Measurements from ENCODE around the gene ARMC2.
"Not testable (repeated sequence)": the region's sequence is repeated elsewhere in the genome, so short reads cannot be mapped to it uniquely, and the experiment has no call there.

The ARMC2 gene

DNA sequence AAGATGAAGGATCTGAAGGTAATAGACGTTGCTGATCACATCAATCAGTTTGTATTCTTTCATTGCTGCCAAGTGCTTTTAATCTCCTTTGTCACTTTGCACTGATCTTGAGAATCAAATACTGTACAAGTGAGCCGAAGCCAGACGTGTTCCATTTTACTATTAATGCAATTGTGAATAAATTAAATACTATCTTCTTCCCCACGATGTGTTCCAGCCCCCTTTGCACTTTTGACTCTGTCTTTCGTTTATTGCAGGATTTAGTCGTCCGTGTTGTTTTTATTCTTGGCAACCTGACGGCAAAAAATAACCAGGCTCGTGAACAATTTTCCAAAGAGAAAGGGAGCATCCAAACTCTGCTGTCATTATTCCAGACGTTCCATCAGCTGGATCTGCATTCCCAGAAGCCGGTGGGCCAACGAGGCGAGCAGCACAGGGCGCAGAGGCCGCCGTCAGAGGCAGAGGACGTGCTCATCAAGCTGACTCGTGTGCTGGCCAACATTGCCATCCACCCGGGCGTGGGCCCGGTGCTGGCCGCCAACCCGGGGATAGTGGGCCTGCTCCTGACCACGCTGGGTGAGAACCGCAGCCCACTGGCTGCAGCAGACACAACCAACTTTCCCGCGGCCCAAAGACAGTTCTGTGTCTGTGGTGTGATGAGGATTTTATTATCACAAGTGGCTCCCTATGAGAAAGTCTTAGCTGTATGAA is 104.7 kb downstream of the ARMC2 start:
- no peak for DNase-seq (ENCODE audit: low read depth)

DNA sequence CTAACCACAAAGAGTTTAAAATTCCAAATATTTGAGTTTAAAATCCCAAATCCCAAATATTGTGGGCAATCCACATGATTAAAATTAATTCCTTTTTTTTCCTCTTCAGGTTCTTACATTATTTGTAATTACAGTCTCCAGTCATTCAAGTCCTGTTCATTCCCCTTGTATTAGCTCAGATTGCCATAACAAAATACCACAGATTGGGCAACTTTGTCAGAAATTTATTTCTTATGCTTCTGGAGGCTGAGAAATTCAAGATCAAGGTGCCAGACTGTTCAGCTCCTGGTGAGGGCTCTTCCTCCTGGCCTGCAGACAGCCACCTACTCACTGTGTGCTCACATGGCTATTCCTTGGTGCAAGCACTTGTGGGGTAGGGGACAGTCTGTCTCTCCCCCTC is 105.5 kb downstream of the ARMC2 start:
- no peak for DNase-seq (ENCODE audit: low read depth)

DNA sequence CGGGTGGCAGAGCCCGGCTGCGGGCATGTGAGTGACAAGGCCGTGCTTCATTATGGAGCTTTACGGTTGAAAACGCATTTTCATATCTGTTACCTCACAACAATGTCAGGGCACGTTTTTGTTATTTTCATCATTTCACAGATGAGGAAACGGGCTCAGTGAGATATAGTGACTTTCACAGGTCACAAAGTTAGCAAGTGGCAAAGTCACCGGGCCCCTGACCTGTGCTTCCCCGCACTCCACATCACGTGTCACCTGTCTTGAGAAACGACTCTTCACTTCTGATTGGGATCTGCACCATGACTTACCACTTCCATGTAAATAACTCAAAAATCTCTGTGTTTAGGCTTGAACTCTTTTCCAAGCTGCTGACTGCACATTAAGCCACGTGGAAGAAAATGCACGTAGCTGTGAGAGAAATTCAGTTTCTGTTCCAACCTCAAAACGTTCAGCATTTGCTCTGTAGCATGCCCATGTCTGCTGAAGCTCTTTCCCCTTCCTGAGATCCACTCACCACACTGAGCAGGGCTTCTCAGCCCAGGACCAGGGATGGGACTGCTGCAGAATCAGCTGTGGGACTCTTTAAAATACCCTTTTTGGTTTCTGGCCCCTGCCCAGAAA is 107.2 kb downstream of the ARMC2 start:
- no peak for DNase-seq (ENCODE audit: low read depth)

DNA sequence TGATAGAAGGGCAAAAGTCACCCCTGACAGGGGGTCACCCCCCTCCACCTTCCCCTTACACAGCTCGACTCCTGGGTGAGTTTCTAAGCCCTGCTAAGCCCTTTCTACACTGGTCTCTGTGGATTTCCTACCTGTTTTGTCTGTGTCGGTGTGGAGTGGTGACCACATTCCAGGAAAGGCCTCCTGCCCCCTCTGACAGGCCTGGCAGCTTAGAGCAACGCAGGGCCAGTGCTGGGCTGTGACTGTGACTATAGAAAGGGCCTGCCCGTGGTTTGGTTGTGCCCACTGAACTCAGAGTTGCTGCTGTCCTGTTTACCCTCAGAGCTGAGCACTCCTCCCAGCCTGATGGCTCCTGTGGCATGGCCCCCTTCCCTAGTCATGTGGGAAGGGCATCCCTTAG is 109.0 kb downstream of the ARMC2 start:
- DNase-seq (ENCODE audit: low read depth): no peak

DNA sequence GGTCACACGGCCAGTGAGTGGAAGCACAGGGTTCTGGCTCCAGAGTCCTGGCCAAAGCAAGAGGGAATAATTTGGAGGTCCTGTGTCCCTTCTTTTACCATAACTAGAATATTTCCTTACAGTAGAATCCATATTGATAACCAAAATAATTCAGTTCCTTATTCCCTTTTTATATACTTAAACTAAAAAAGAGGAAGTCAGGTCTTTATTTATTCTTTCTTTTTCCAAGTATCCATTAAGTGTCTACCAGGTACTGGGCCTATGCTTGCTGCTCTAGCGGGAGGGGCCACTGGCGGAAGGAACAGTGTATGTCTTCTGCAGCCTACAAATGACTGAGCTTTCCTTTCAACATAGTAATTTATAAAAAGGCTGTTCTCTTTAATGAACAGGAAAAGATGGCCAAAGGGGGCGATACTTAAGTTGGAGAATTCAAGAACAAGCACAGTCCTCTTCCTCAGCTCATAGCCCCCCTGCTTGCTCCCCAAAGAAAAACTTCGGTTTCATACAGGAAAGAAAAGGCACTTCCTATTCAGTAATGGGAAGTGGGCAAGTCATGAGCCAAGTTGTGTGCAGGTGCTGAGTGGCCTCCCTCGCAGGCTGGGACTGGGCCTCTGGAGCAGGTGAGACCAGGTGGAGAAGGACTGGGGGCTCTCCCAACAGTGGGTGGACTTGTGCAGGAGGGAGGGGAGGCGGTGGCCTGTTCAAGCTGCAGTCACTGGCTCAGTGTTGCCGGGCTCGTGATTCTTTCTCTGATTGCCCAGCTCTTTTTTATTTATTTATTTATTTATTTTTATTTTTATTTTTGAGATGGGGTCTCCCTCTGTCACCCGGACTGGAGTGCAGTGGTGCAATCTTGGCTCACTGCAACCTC is 110.9 kb downstream of the ARMC2 start:
- no peak for DNase-seq (ENCODE audit: low read depth)

DNA sequence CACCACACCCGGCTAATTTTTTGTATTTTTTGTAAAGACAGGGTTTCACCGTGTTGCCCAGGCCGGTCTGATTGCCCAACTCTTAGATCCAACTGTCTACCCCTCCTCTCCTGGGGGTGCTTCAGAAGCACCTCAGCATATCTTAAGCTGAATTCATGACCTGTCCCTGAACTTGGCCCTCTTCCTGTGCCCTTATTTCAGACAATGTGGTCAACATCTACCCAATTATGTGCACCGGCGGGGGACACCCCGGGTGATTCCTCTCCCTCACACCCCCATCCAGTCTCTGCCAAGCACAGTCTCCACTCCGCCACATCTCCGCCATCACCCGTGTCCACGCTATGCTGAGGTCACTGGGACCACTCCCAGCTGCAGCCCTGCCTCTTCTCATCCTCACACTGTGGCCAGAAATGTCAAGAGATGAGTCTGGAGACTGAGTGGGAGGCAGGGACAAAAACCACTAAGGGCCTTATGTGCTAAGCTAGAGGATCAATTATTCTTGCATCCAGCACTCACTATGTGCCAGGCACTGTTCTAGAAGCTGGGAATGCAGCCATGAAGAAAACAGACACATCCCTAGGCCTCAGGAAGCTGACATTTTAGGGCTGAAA is 111.9 kb downstream of the ARMC2 start:
- DNase-seq (ENCODE audit: low read depth): no peak

DNA sequence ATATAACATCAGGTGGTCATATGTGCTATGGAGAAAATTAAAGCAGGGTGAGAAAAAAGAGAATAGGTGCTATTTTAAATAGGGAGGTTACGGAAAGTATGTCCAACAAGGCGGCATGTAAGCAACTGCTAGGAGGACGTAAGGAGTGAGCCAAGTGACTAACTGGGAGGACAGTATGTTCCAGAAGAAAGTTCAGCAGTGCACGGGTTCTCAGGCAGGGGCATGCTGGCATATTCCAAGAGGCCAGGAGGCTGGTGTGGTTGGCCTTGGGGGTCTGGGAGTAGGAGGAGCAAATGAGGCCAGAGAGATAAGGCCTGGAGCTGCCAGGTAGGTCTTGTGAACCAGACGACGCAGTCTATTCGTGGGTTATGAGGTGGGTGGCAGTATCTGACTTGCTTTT is 112.4 kb downstream of the ARMC2 start:
- DNase-seq (ENCODE audit: low read depth): no peak

DNA sequence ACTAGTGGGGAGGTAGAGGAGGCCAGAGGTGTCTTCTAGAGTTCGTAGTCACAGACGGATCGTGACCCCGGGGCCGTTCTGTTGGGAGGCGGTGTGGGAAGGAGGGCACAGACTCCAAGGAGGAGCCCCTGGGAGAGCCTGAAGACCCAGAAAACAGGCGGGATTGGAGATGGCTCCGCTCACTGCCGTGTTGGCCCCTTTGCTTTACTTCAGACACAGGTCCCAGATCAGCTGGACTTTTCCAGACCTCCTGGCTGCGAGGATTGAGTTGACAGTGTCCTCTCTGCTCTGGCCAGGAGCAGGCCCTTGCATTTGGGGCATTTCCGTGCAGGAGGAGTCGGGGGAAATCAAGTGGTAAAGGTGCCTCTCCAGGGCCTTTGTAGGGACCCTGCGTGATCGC is 112.9 kb downstream of the ARMC2 start:
- DNase-seq (ENCODE audit: low read depth): no peak

DNA sequence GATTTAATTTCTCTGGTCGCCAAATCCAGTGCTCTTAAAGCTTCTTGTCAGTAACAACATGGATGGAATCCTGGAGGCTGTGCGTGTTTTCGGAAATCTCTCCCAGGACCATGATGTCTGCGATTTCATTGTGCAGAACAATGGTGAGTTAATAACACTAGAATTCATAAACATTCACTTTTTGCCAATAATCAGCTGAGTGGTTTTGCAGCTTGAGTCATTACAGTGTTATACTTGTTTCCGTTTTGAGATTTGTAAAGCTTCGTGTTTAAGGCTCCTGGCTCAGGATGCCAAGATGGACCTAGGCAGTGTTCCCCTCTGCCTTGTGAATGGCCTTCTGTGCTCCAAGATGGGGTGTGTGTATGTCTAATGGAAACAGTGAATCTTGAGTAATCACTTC is 113.8 kb downstream of the ARMC2 start:
- no peak for DNase-seq (ENCODE audit: low read depth)

DNA sequence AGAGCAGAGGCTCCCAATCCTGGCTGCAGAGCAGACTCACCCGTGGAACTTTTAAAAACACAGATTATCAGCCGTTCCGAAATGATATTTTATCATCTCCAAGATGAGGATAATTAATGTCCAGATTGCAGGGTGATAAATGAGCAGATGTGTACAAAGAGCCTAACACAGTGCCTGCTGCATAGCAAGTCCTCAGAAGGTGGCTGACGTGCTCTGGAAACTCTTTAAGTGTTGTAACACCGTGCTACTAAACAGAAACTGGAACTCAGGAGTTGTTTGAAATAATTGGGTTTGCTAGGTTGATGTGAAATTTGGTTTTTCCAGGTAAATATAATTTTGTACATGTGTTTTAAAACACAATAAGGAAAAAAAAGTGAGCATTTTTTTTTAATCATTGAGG is 118.0 kb downstream of the ARMC2 start:
- DNase-seq (ENCODE audit: low read depth): no peak

DNA sequence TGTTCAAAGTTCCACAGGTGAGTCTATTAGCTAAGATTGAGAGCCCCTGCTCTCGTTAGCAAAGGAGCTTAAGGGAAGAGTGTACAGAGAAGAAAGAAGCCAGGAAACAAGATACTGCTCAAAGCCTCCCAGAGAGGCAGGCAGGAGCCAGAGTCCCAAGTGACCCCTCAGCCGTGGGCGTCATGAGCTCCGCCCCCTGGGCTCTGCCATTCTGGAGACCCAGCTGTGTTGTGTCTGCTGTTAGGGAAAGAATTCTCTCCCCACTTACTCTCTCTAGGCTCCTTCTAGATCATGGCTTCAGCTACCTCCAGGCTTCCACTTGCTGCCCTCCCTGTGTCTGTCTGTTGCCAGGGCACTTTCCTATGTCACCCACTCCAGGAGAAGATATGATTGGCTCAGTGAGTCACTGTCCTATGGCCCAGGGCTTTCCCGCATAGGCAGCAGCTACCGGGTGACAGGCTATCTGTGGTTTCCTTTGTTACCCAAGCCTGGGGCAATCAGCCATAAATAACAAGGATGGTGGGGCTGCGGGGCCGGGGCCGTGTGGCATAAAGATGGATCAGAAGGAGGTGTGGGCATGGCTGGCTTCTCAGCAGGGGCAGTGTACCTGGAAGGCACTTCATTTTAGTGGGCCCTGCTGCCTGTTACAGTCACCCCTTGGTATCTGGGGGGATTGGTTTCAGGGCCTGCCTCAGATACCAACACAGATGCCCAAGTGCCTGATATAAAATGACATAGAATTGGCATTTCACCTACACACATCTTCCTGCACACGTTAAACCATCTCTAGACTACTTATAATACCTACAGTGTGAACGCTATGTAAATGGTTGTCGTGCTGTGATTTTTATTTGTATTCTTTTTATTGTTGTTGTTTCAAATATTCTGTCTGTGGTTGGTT is 118.9 kb downstream of the ARMC2 start:
- no peak for DNase-seq (ENCODE audit: low read depth)

DNA sequence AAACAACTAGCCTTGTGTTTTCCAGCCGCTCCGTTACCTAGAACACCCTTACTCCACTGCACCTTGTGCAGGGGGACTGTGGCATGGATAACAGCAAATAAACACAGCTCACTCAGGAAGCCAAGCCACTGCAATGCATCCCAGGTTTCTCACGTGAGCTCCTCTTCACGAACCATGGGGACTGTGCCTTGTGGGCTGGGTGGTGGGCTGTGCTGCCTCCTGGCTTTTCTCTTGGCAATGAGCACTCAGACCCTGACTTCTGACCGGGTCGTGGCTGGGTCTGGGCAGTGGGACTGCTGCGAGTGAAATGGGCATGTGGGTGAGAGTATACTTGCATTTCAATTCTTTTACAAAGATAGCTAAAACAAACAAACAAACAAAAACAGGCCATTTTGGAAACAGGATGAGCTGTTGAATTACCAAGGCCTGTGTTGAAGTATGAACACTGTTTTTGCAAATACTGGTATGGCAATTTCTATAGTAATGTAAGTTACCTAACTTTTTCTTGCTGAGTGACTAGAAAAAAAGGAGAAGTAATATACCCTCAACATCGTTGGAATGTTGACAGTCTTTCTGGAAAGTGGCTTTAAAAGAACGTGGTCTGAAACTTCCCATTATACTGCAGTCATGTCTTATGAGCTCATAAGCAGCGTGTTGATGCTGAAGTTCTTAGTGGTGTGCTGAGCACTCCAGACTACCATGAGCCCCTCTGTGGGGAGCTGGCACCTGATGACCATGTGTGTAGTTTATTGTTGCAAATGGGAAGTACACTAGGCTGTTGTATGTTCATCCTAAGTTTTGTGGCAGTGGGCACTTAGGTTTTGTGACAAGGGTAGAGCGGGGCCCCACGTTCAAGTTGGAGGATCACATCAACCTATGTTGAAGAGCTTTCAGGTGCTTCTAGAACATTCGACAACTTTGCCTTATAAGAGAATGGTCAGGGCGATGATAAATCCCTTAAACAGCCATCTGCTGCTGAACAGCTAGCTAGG is 120.4 kb downstream of the ARMC2 start:
- no peak for DNase-seq (ENCODE audit: low read depth)

DNA sequence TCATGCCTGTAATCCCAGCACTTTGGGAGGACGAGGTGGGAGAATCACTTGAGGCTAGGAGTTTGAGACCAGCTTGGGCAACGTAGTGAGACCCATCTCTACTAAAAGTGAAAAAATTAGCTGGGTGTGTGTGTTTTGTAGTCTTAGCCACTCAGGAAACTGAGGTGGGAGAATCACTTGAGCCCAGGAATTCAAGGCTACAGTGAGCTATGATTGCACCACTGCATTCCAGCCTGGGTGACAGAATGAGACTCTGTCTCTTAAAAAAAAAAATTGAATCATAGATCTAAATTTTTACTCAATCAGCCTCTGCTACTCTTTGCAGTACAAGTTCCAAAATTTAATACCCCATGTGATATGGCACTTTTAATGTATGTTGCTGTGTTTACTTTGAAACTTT is 121.6 kb downstream of the ARMC2 start:
- no peak for DNase-seq (ENCODE audit: low read depth)

DNA sequence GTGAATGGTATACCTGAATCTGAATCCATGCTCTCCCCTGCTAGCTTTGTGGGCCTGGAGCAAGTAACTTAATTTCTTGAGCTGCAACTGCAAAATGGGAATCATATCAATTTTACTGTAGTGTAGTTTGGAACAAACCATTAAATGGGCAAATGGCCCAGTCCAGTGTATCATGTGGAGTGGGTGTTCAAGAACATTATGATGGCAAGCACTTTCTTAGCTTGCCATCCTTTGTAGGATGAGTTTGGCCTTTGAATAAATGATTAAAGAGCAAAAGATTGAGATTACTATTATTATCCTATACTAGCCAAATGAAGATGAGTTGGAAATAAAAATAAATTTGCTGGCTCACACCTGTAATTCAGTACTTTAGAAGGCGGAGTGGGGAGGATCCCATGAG is 126.0 kb downstream of the ARMC2 start:
- DNase-seq (ENCODE audit: low read depth): no peak

DNA sequence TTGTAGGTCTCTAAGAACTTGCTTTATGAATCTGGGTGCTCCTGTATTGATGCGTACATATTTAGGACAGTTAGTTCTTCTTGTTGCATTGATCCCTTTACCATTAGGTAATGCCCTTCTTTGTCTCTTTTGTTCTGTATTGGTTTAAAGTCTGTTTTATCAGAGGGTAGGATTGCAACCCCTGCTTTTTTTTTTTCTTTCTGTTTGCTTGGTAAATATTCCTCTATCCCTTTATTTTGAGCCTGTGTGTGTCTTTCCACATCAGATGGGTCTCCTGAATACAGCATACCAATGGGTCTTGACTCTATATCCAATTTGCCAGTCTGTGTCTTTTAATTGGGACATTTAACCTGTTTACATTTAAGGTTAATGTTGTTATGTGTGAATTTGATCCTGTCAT is 130.4 kb downstream of the ARMC2 start:
- DNase-seq (ENCODE audit: low read depth): not testable (repeated sequence)

DNA sequence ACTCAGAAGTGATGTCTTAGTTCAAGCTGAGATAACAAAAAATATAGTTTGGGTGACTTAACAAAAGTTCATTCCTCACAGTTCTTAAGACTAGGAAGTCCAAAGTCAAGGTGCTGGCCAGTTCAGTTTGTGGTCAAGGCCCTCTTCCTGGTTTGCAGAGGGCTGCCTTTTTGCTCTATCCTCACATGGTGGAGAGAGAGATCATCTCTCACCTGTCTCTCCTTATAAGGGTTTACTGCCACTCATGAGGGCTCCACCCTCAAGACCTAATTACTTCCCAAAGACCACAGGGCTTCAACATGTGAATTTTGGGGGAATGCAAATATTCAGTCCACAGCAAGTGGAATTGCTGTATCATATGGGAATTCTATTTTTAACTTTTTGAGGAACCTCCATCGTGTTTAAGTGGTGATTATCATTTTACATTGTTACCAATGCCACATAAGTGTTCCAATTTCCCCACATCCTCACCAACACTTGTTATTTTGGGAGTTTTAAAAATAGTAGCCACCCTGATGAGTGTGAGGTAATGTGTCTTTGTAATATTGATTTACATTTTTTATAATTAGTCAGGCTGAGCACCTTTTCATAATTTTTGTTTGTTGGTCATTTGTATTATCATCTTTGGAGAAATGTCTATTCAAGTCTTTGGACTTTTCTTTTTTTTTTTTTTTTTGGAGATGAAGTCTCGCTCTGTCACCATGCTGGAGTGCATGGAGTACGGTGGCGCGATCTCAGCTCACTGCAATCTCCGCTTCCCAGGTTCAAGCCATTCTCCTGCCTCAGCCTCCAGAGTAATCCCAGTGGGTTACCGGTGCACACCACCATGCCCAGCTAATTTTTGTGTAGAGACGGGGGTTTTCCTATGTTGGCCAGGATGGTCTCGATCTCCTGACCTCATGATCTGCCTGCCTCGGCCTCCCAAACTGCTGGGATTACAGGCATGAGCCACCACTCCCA is 134.2 kb downstream of the ARMC2 start:
- no peak for DNase-seq (ENCODE audit: low read depth)

DNA sequence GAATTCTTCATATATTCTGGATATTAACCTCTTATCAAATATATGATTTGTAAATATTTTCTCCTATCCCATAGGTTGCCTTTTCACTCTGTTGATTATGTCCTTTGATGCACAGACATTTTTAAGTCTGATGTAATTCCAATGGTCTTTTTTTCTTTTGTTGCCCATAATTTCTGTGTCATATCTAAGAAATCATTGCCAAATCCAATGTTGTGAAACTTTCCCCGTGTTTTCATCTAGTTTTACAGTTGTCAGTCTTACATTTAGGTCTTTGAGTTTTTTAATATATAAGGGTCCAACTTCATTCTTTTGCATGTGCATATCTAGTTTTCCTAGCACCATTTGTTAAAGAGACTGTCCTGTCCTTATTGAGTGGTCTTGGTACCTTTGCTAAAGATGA is 134.9 kb downstream of the ARMC2 start:
- no peak for DNase-seq (ENCODE audit: low read depth)

DNA sequence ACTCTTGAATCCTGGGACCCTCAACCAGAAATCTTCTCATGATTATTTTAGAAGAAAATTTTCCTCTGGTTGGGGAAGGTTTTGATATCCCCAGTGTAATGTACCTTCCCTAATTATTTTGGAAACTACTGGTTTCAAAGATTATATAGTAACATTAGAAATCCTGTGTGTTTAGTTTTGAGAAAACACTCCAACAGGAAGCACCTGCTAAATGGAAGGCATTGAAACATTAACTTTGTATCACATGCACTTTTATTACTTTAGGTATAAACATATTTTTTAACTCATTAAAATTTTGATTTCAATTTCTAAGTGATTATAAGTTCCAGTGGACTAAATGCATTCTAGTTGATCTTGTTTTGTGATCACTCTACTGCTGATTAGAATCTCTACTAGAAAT is 137.1 kb downstream of the ARMC2 start:
- DNase-seq (ENCODE audit: low read depth): no peak

DNA sequence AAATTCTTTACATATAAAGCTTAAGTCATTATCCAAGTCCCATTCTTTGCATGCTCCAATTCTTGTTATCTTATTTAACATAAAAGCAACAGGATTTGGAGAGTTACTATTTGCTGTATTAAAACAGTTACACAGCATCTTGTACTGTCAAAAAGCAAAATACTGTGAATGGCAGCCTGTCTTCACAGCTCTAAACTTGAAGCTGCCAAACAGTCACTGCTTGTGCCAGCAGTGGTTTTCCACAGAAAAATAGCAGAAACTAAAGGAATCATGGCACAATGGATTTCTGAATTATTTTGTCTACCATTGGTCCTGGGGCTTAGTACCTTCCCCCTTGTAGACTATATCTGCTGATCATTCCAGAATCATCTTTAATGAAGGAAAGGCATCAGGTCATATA is 138.9 kb downstream of the ARMC2 start:
- no peak for DNase-seq (ENCODE audit: low read depth)
